A204.1 (cell line): ENCODE measurements around the gene ALDH3B2.
"Not testable (repeated sequence)": the region's sequence is repeated elsewhere in the genome, so short reads cannot be mapped to it uniquely, and the experiment has no call there.

Experiments
- FAIRE-seq: peaks from 2 replicates; lab custom pipeline; 2012; peaks lifted over from hg19 to GRCh38; lab: Jason Lieb, UNC

The ALDH3B2 gene

DNA sequence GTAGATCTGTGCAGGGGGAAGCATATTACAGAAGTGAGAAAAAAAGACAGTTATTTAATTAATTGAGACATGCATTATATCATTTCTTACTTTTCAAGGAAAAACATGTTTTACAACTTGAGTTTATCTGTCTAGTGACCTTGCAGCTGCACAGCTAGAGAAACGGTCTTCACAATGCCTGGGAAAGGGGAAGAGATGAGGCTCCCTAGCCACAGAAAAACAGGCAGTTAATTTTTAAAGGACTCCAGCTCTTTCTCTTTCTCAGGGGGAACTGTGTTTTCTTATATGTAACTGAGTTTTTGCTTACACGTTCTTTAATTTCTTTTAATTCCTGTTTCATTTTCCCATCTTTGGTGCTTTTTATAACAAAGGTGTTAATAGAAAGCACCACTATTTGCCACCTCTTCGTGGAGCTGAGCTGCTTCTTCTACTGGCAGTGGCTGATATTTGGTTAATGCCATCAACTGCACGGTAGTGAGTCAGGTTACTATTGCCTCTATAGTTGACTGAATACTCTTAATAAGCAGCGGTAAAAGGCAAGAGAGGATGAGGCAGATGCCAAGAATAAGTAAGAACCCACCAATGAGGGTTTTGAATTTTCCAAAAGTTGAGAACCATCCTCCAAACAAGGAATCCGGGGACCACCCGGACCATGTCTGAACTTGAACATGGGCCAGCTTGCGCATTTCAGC, 11.4 kb upstream of the ALDH3B2 start:
- not testable (repeated sequence) for FAIRE-seq

GRCh38 chr11:67682126-67683034, 8.0 kb upstream of the ALDH3B2 start:
- FAIRE-seq: not testable (repeated sequence)

- FAIRE-seq: no peak
Observed at GRCh38 chr11:67680696-67681470, 6.5 kb upstream of the ALDH3B2 start.

DNA sequence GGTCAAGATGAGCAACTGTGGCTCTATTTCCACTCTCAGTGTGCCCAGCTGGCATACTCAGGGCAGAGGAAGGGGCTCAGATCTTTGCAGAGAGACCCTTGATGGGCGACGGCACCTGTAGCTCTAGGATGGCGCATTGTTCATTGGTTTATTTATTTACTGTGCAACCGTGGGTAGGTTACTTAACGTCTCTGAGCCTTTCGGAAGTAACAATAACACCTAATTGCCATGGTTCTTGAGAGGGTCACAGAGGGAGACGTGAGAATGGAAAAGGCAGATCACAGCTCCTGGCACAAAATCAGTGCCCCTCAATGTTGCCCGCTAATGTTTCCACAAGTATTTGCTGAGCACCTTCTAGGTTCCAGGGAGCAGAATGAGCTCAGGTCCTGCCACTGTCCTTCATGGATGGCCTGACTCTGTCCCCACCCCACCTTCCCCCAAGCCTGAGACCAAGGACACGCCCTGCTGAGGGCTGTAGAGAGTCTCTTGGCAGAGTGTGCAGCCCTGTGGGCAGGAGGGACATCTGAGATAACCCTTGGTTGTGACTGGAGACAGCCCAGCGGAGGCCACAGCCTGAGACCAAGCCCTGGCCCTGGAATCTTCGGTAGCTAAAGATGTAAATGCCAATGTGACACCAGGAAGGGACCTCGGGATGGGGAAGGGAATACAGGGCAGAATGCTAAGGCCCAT, 780 bp upstream of the ALDH3B2 start:
- no peak for FAIRE-seq

DNA sequence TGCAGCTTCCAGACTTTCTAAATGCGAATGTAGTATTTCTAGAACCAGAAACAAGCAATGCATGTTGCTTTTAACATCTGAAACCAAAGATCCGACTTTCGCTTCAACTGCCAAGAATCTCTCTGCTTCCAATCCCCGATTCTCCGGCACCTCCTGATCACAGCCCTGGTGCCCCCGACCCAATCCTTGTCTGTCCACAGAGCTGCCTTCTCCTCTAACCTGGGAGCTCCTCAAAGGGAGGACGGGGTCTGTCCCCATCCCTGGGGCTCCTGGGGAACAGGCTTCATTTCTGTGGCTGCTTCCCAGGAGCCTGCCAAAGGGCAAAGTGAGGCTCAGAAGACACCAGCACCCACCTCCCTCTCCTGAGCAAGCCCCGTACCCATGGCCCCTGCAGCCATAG, 521 bp downstream of the ALDH3B2 start:
- no peak for FAIRE-seq

DNA sequence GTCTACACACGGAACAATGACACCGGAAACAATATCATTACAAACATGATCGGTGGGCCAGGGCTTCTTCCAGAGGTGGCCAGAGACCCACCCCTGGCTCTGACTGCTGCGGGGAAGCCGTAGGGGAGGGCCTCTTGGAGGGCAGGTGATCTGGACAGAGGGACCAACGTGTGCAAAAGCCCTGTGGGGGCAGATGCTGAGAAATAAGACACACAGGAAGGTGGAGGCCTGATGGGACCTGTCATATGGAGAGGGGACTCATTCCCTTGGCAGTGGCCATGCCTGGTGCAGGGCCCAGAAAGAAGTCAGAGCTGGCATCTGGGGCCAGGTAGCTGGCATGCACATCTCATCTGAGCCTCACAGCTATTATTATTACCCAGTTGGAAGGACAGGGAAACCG, 1.1 kb downstream of the ALDH3B2 start:
- FAIRE-seq: no peak

GRCh38 chr11:67671211-67671520, 3.3 kb downstream of the ALDH3B2 start:
- no peak for FAIRE-seq

- no peak for FAIRE-seq
Observed at GRCh38 chr11:67670316-67671210, 3.9 kb downstream of the ALDH3B2 start.

DNA sequence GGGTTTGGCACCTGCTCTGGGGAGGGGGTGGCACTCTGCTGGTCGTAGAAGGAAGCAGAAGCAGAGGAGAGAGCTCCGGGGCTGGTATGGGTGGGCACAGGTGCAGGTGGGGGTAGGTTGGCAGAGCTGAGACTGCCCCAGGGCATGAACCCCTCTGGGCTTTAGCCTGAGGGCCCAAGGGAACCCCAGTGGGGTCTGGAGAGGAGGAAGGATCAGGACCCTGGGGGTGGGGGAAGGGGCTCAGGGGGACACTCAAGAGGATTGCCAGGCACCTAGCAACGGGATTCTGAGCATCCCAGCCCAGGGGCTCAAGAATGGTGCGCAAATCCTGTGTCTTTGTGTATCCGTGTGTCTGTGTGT, 6.3 kb downstream of the ALDH3B2 start:
- no peak for FAIRE-seq

- no peak for FAIRE-seq
Observed at GRCh38 chr11:67667490-67668191, 6.8 kb downstream of the ALDH3B2 start.

GRCh38 chr11:67666676-67667489, 7.5 kb downstream of the ALDH3B2 start:
- FAIRE-seq: no peak

GRCh38 chr11:67666303-67666645, 8.1 kb downstream of the ALDH3B2 start:
- no peak for FAIRE-seq

- FAIRE-seq: no peak
Observed at GRCh38 chr11:67665541-67666302, 8.7 kb downstream of the ALDH3B2 start.

GRCh38 chr11:67664696-67665540, 9.5 kb downstream of the ALDH3B2 start:
- no peak for FAIRE-seq

- no peak for FAIRE-seq
Observed at GRCh38 chr11:67664213-67664585, 10.2 kb downstream of the ALDH3B2 start.

DNA sequence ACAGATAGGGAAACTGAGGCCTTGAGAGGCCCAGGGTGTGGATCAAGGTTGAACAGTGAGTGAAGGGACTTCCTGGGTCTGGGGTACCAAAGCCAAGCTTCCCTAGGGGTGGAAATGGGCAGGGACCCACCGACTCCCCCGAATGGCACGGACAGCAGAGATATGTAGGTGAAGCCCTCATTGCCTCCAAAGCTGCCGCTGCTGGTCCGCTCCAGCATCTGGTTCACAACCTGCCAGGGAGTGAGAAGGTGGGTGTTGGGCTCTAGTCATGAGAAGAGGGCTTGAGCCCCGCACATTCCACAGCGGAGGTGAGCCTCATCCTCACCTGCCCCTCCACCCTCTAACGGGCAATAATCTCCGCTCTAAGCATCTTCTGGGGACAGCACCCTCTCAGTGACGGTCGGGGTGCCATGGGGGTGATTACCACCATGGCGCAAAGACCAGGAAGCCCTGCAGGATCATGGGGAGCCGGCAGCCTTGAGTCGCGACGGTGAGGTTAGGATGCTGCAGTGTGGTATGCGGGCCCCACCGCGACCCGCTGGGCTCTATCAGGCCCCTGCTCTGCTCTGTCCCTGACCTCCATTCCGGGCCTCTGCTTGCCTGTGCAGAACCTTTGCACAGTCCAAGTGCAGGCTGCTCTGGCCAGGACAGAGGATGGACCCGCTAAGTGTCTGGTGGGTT, 10.8 kb downstream of the ALDH3B2 start:
- FAIRE-seq: no peak

GRCh38 chr11:67662835-67663531, 11.4 kb downstream of the ALDH3B2 start:
- FAIRE-seq: no peak
